HFF-Myc (cell line): ENCODE measurements around the gene GALT.

Experiments used
- DNase-seq: peaks from one replicate; pipeline ENCODE4 v3.0.0-alpha.2; 2011; ENCODE audit warnings: low read depth; ENCODE audit errors: extremely low read depth
- H3K4me3 ChIP-seq: replicated peaks from 2 replicates; pipeline ENCODE4 v1.5.1; 2011; ENCODE audit warnings: low read depth, mild to moderate bottlenecking, control low read depth, low read length
- CTCF ChIP-seq: IDR thresholded peaks from 2 replicates; pipeline ENCODE4 v1.5.1; 2012; ENCODE audit warnings: mild to moderate bottlenecking, low read depth, low read length, control low read depth; ENCODE audit errors: missing control alignments

Gene GALT

DNA sequence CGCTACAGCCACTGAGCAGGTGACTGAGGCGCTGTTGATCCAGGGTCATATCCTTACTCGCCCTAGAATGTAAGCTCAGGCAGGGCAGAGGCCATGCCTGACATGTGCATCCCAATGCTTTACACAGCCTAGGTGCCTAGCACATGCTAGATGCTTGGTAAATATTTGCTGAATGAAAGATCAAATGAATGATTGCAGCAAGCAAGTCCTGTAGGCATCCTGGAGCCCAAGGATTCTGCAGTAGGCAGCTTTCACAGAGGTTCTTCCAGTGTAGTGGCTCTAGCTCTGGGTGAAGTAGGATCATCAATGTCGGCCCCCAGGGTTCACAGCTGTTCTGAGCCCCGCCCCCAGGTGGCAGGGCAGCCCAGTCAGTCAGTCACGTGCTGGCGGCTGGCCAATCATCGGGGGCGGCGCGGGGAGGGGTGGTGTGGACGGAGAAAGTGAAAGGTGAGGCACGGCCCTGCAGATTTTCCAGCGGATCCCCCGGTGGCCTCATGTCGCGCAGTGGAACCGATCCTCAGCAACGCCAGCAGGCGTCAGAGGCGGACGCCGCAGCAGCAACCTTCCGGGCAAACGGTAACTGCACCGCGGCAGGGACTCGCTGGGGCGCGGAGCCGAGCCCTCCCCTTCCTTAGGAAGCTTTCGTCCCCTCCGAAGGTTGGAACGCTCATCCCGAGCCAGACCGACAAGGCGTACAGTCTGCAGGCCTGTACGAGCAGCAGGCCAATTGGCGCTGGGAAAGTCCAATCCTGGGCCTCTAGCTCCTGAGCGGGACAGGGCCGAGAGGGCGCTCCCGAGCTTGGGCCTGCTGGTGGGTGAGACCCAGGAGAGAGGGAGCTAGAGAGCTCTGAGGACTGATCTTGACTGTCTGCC is at the start of gene GALT:
GALT (plus strand) TSS at position 465 of the 873 bp plus-strand sequence; CDS start at position 495, 30 bp downstream.
- DNase-seq, result no peak
- peak; percentile 45 for TF ChIP-seq CTCF
- H3K4me3 ChIP-seq, result peak within 1 kb of the TSS; percentile 66

DNA sequence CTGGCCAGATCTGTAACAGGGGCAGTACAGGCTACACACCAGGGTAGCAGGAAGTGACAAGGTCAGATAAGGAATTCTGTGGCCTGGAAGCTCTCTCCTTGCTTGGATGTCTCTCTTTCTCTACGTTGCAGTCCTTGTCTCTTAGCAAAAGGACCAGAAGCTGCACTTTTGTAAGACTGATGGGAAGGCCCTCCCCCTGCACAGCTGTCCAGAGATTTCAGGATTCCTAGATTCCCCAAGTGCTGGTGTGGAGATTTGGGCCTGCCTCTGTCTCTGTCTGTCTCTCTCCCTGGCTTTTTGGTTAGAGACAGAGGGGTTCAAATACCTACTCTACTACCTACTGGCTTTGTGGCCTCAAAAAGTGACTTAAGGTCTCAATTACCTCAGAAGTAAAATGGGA is 46.9 kb upstream of the GALT start:
- DNase-seq, result no peak
- no peak overlapping the region for H3K4me3 ChIP-seq
- no peak for TF ChIP-seq CTCF

- H3K4me3 ChIP-seq, result no peak overlapping the region
- no peak for TF ChIP-seq CTCF
- no peak for DNase-seq
Measured at GRCh38 chr9:34600908-34601307, 45.6 kb upstream of the GALT start.

- no peak for DNase-seq
- TF ChIP-seq CTCF, result no peak
Measured at GRCh38 chr9:34601937-34602573, 44.4 kb upstream of the GALT start.

DNA sequence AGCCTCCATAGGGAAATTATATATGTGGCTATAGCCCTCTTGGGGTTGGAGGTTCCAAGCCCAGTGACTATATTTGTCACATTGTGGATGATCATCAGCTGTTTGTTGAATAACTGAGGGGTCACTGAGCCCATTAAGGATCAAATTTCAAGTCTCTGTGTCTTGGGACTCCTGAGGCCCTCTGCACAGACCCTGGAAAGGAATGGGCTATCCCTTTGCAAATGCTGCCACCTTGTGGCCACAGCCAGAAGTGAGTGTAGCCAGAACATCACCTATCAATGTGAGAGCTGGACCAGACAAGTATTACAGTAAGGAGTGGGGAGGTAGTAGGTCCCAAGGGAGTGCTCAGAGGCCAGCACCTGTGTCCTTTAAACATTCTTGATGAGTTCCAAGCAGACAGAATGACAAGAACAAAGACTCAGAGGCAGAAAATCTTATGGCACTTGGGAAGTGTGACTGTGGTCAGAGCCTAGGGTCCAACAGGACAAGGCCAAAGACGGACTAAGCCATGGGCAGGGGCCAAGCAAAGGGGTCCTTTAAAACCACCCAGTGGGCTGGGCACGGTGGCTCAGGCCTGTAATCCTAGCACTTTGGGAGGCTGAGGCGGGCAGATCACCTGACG is 42.8 kb upstream of the GALT start:
- peak; percentile 42 for DNase-seq
- TF ChIP-seq CTCF, result peak; percentile 94
- H3K4me3 ChIP-seq, result no peak overlapping the region

More at GRCh38 chr9:34601937-34602573, 44.4 kb upstream of the GALT start:
- no peak overlapping the region for H3K4me3 ChIP-seq

- H3K4me3 ChIP-seq, result no peak overlapping the region
- DNase-seq, result no peak
- TF ChIP-seq CTCF, result no peak
Measured at GRCh38 chr9:34606190-34606589, 40.3 kb upstream of the GALT start.
